Thoracic aorta (tissue), 2 donors: ENCODE data around the gene ANKRD33B. TPM values are rescaled to one million over a fixed set of nuclear protein-coding genes. Genes with fewer than 3 reads are reported as not detected.
"Not testable (repeated sequence)": the region's sequence is repeated elsewhere in the genome, so short reads cannot be mapped to it uniquely, and the experiment has no call there.

Experiments used
- ATAC-seq: fragments of 150-250 bp; one replicate; pipeline ENCODE4 v1.8.0; 2017; ENCODE audit warnings: low read depth; ENCODE audit not compliant: insufficient number of reproducible peaks, low FRiP score
- DNase-seq: peaks from one replicate; pipeline ENCODE4 v3.0.0-alpha.2; 2020; ENCODE audit warnings: low spot score
- H3K27ac ChIP-seq, 2 donors: fragments of 200-600 bp; sonication (generic); 1 replicate in 1 of 2; 2 replicates in 1 of 2; pipeline ENCODE4 v1.5.1; 2016; ENCODE audit warnings: mild to moderate bottlenecking in 2 of 2, moderate library complexity in 2 of 2
- H3K27me3 ChIP-seq: fragments of 200-600 bp; sonication (generic); replicated peaks from 2 replicates; pipeline ENCODE4 v1.6.0; 2016; ENCODE audit warnings: mild to moderate bottlenecking; ENCODE audit not compliant: insufficient read depth
- H3K36me3 ChIP-seq: fragments of 200-600 bp; sonication (generic); one replicate; pipeline ENCODE4 v1.5.1; 2016
- H3K4me1 ChIP-seq, 2 donors: fragments of 200-600 bp; sonication (generic); 1 replicate in 1 of 2; 2 replicates in 1 of 2; pipeline versions ENCODE4 v1.5.1 to v1.6.0; 2016; ENCODE audit warnings: low read depth in 2 of 2, mild to moderate bottlenecking in 1 of 2; ENCODE audit not compliant: control insufficient read depth in 1 of 2
- H3K4me3 ChIP-seq: fragments of 200-600 bp; sonication (generic); 2 replicates; pipeline ENCODE4 v1.5.1; 2016; ENCODE audit warnings: mild to moderate bottlenecking
- H3K9me3 ChIP-seq: fragments of 200-600 bp; sonication (generic); 2 replicates; pipeline ENCODE4 v1.5.1; 2016
- total RNA-seq, 2 donors: library from RNA; depleted of rRNA; stranded (reverse); fragments of >200 nt; gene quantifications; one replicate each; pipeline versions ENCODE4 v1.1.0 to v1.2.3, GENCODE V29; 2016
- TF ChIP-seq, protein P1 (sequence below): fragments of 200-600 bp; sonication (generic); IDR thresholded peaks from one replicate; pipeline ENCODE4 v1.5.1; 2019; ENCODE audit warnings: antibody characterized with exemption

ANKRD33B gene
- total RNA-seq = 1 to 10 TPM; 4.9 to 5.7 TPM

DNA sequence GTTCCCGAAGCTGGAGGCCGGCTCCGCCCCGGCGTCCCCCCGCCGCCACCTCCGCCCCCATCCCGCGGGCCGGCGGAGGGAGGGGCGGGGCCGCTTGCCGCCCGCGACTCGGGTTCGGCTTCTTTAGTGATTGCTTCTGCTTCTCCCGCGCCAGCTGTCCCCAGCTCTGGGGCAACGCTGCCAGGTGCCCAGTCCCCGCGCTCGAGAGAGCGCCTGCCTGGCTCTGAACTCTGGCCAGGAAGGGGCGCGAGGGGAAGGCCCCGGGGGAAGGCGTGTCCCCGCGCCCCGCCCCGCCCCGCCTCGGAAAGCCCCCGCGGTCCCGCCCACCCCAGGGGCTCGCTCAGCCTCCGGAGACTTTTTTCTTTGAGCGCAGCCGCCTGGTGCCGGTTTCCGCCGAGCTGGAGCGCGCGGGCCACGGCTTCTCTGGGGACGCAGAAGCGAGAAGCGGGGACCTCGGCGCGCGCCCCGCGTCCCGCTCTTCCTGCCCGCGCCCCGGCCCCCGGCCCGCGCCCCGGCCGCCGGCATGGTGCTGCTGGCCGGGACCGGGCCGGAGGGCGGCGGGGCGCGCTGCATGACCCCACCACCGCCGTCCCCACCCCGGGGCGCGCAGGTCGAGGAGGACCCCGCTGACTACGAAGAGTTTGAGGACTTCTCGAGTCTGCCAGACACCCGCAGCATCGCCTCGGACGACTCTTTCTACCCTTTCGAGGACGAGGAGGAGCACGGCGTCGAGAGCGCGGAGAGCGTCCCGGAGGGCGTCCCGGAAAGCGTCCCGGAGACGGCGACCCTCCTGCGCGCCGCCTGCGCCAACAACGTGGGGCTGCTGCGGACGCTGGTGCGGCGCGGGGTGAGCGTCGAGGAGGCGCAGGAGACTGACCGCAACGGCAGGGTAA lies at the start of gene ANKRD33B:
ANKRD33B (plus strand) TSS at position 126 of the 893 bp plus-strand sequence; CDS start at position 524, 398 bp downstream.
- Histone ChIP-seq H3K27ac (peak within 1 kb of the TSS; percentile 55 to 56), H3K27me3 (no peaks in the 10 kb centered on the region), H3K4me1 (peaks cover 12 to 41% of the 10 kb centered on the region in 2 donors), H3K4me3 (peak within 1 kb of the TSS; percentile 89), H3K36me3 (no peaks in the 10 kb centered on the region), H3K9me3 (no peaks in the 10 kb centered on the region)
- DNase-seq (no peak), ATAC-seq (peak; percentile 39)
- TF ChIP-seq, protein P1, sequence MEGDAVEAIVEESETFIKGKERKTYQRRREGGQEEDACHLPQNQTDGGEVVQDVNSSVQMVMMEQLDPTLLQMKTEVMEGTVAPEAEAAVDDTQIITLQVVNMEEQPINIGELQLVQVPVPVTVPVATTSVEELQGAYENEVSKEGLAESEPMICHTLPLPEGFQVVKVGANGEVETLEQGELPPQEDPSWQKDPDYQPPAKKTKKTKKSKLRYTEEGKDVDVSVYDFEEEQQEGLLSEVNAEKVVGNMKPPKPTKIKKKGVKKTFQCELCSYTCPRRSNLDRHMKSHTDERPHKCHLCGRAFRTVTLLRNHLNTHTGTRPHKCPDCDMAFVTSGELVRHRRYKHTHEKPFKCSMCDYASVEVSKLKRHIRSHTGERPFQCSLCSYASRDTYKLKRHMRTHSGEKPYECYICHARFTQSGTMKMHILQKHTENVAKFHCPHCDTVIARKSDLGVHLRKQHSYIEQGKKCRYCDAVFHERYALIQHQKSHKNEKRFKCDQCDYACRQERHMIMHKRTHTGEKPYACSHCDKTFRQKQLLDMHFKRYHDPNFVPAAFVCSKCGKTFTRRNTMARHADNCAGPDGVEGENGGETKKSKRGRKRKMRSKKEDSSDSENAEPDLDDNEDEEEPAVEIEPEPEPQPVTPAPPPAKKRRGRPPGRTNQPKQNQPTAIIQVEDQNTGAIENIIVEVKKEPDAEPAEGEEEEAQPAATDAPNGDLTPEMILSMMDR = no peak

DNA sequence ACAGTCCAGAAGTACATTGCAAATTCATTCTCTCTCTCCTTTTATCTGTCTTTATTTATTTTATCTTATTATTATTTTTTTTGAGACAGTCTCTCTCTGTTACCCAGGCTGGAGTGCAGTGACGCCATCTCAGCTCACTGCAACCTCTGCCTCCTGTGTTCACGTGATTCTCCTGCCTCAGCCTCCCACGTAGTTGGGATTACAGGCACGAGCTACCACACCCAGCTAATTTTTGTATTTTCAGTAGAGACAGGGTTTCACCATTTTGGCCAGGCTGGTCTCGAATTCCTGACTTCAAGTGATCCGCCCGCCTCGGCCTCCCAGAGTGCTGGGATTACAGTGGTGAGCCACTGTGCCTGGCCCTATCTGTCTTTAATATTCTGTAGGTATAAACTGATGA lies 49.3 kb upstream of the ANKRD33B start:
- H3K27me3 ChIP-seq, H3K27ac ChIP-seq, ATAC-seq, DNase-seq, H3K9me3 ChIP-seq, H3K4me1 ChIP-seq, H3K36me3 ChIP-seq, H3K4me3 ChIP-seq: not testable (repeated sequence)

DNA sequence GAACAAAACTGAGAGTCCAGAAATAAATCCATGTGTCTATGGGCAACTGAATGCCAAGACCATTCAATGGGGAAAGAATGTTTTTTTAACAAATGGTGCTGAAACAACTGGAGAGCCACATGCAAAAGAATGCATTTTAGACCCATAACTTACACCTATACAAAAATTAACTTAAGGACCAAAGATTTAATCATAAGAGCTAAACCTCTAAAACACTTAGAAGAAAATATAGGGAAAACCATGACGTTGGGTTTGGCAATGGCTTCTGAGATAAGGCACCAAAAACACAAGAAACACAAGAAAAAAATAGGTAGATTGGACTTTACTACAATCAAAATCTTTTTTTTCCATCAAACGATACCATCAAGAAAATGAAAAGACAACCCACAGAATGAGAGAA lies 48.4 kb upstream of the ANKRD33B start:
- no peak for ATAC-seq

GRCh38 chr5:10518347-10518746 lies 45.5 kb upstream of the ANKRD33B start:
- Histone ChIP-seq H3K27ac (no peak overlapping the region), H3K4me1 (peaks cover 0 to 8% of the 10 kb centered on the region in 2 donors), H3K27me3 (no peaks in the 10 kb centered on the region), H3K9me3 (no peaks in the 10 kb centered on the region), H3K36me3 (no peaks in the 10 kb centered on the region), H3K4me3 (no peak overlapping the region)
- ATAC-seq (no peak), DNase-seq (no peak)
- TF ChIP-seq, protein P1 = no peak

More for the DNA sequence above, 48.4 kb upstream of the ANKRD33B start:
- no peak overlapping the region for H3K27ac ChIP-seq
- no peaks in the 10 kb centered on the region for H3K36me3 ChIP-seq
- DNase-seq = no peak
- peaks cover 0 to 4% of the 10 kb centered on the region in 2 donors for H3K4me1 ChIP-seq
- no peaks in the 10 kb centered on the region for H3K27me3 ChIP-seq
- TF ChIP-seq, protein P1 = no peak
- H3K9me3 ChIP-seq = no peaks in the 10 kb centered on the region
- no peak overlapping the region for H3K4me3 ChIP-seq

DNA sequence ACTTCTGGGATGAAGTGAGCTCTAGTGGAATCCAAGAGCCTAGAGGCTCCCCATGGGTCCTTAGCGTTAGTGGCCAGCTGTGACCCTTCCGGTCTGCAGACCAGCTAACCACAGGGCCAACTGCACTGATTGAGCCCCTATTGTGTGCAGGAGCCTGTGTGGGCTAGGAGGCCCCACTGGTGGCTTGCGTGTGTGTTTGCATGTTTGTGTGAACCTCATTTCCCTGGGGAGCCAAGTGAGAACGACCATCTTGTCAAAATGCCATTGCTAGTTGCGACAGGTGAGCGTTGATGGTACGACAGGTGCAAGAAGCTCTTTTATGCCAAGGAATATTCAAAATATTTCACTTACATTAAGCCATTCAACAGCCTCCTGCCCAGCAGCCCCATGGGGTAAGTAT lies 44.1 kb upstream of the ANKRD33B start:
- no peaks in the 10 kb centered on the region for H3K36me3 ChIP-seq
- no peak overlapping the region for H3K27ac ChIP-seq
- TF ChIP-seq, protein P1 = no peak
- peaks cover 1 to 11% of the 10 kb centered on the region in 2 donors for H3K4me1 ChIP-seq
- no peaks in the 10 kb centered on the region for H3K27me3 ChIP-seq
- no peak for DNase-seq
- no peak overlapping the region for H3K4me3 ChIP-seq
- ATAC-seq = no peak
- H3K9me3 ChIP-seq = no peaks in the 10 kb centered on the region
